Liver (tissue), 9 donors: Measurements from ENCODE around the gene ZNF148. TPM values are rescaled to one million over a fixed set of nuclear protein-coding genes. Genes with fewer than 3 reads are reported as not detected.

ENCODE experiments used
- DNase-seq: peaks from one replicate; pipeline ENCODE4 v3.0.0-alpha.2; 2017; ENCODE audit warnings: low spot score
- H3K27ac ChIP-seq, 2 donors: one replicate each; pipeline ENCODE4 v1.7.0; 2013; ENCODE audit warnings: inconsistent platforms in 2 of 2, low read length in 2 of 2, control low read depth in 1 of 2, low read depth in 1 of 2, mild to moderate bottlenecking in 1 of 2
- H3K27me3 ChIP-seq, 4 donors: one replicate each; pipeline versions ENCODE4 v1.6.1 to v1.7.0; 2013; ENCODE audit warnings: low read length in 3 of 4, inconsistent platforms in 1 of 4, mild to moderate bottlenecking in 1 of 4, moderate library complexity in 1 of 4; ENCODE audit not compliant: control insufficient read depth in 4 of 4, insufficient read depth in 4 of 4
- H3K36me3 ChIP-seq, 4 donors: one replicate each; pipeline versions ENCODE4 v1.6.1 to v1.7.0; 2013; ENCODE audit warnings: low read length in 3 of 4, mild to moderate bottlenecking in 3 of 4, low read depth in 1 of 4, moderate library complexity in 1 of 4; ENCODE audit not compliant: control insufficient read depth in 4 of 4, insufficient read depth in 3 of 4
- H3K4me1 ChIP-seq, 4 donors: one replicate each; pipeline versions ENCODE4 v1.6.1 to v1.7.0; 2013; ENCODE audit warnings: low read length in 3 of 4, mild to moderate bottlenecking in 3 of 4, moderate library complexity in 1 of 4; ENCODE audit not compliant: control insufficient read depth in 4 of 4, insufficient read depth in 4 of 4
- H3K4me3 ChIP-seq, 3 donors: one replicate each; pipeline versions ENCODE4 v1.6.1 to v1.7.0; 2013; ENCODE audit warnings: low read length in 3 of 3, control low read depth in 1 of 3, low read depth in 1 of 3, mild to moderate bottlenecking in 1 of 3
- H3K9ac ChIP-seq, 2 donors: one replicate each; pipeline ENCODE4 v1.7.0; 2013; ENCODE audit warnings: low read length in 2 of 2, mild to moderate bottlenecking in 2 of 2, moderate library complexity in 2 of 2, control low read depth in 1 of 2, low read depth in 1 of 2
- H3K9me3 ChIP-seq, 4 donors: one replicate each; pipeline versions ENCODE4 v1.6.1 to v1.7.0; 2013; ENCODE audit warnings: low read length in 3 of 4; ENCODE audit not compliant: control insufficient read depth in 4 of 4
- EGR1 ChIP-seq, 2 donors: IDR thresholded peaks; 2 replicates each; pipeline ENCODE4 v1.6.1; 2016 to 2018; ENCODE audit warnings: antibody characterized with exemption in 2 of 2, low read depth in 2 of 2
- FOXA2 ChIP-seq: IDR thresholded peaks from 2 replicates; pipeline ENCODE4 v1.6.1; 2016; ENCODE audit warnings: antibody characterized with exemption
- GABPA ChIP-seq, 2 donors: IDR thresholded peaks in 1 of 2; conservative IDR thresholded peaks in 1 of 2; 2 replicates each; pipeline ENCODE4 v1.6.1; 2016; ENCODE audit warnings: antibody characterized with exemption in 2 of 2, mild to moderate bottlenecking in 1 of 2, moderate library complexity in 1 of 2
- HNF4A ChIP-seq, 2 donors: conservative IDR thresholded peaks; 2 replicates each; pipeline ENCODE4 v1.6.1; 2016; ENCODE audit warnings: antibody characterized with exemption in 2 of 2, mild to moderate bottlenecking in 2 of 2
- HNF4G ChIP-seq: IDR thresholded peaks from 2 replicates; pipeline ENCODE4 v1.6.1; 2016; ENCODE audit warnings: antibody characterized with exemption
- RAD21 ChIP-seq, 2 donors: IDR thresholded peaks; 2 replicates each; pipeline ENCODE4 v1.6.1; 2016; ENCODE audit warnings: antibody characterized with exemption in 2 of 2, mild to moderate bottlenecking in 2 of 2
- RXRA ChIP-seq, 2 donors: IDR thresholded peaks; 2 replicates each; pipeline ENCODE4 v1.6.1; 2017 to 2018; ENCODE audit warnings: antibody characterized with exemption in 2 of 2, mild to moderate bottlenecking in 1 of 2
- TAF1 ChIP-seq: conservative IDR thresholded peaks from 2 replicates; pipeline ENCODE4 v1.6.1; 2016; ENCODE audit warnings: antibody characterized with exemption, mild to moderate bottlenecking
- YY1 ChIP-seq: IDR thresholded peaks from 2 replicates; pipeline ENCODE4 v1.6.1; 2016; ENCODE audit warnings: antibody characterized with exemption, mild to moderate bottlenecking
- WGBS: extraction: QIAGEN DNeasy Blood & Tissue Kit; methylation state at CpG from one replicate; pipeline ENCODE4 v1.1.7; 2013; 5-methylcytosine and 5-hydroxymethylcytosine counted together
- polyA plus RNA-seq, 2 donors: library from polyadenylated mRNA; stranded (reverse) in 1 of 2; unstranded in 1 of 2; fragments of 200-250 nt in 1 of 2; fragments of >200 nt in 1 of 2; fragmentation: Nextera tagmentation in 1 of 2; extraction: Ambion mirVana in 1 of 2; gene quantifications; one replicate each; pipeline versions ENCODE4 v1.2.1 to v1.2.3, GENCODE V29; 2013 to 2015
- total RNA-seq, 2 donors: library from RNA; depleted of rRNA; stranded (reverse); fragments of >200 nt; gene quantifications; one replicate each; pipeline ENCODE4 v1.2.3, GENCODE V29; 2014
- TF ChIP-seq, protein P1 (sequence below): fragments of 150-350 bp; IDR thresholded peaks from 2 replicates; pipeline ENCODE4 v1.5.1; 2017; ENCODE audit warnings: improper control_type of control experiment, low read depth, low read length; ENCODE audit not compliant: missing input control
- TF ChIP-seq, protein P2 (sequence below): IDR thresholded peaks from 2 replicates; pipeline ENCODE4 v1.6.1; 2016; ENCODE audit warnings: antibody characterized with exemption
- TF ChIP-seq, protein P3 (sequence below): IDR thresholded peaks from 2 replicates; pipeline ENCODE4 v1.6.1; 2016; ENCODE audit warnings: antibody characterized with exemption, mild to moderate bottlenecking
- donor health status: healthy.
- donor health status: healthy.
- donor health status: healthy.
- donor health status: healthy.
- donor health status: healthy.

The ZNF148 gene
- total and polyA plus RNA-seq, 4 donors = 4.0 to 20.3 (median 17.1) TPM

DNA sequence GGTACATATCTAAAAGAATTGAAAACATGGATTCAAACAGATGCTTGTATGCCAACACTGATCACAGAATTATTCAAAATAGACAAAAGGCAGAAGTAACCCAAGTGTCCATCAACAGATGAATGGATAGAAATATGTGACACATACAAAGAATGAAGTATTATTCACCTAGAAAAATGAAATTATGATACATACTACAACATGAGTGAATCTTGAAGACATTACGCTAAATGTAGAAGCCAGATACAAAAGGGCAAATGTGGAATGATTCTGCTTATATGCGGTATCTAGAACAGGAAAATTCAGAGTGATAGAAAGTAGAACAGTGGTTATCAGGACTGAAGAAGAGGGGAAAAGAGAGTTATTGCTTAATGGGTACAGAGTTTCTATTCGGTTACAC is 136.4 kb downstream of the ZNF148 start:
- Histone ChIP-seq H3K9me3 (peaks cover 0 to 1% (median 0%) of the 10 kb centered on the region in 4 donors), H3K4me1 (no peaks in the 10 kb centered on the region), H3K9ac (no peak overlapping the region), H3K4me3 (no peak overlapping the region), H3K27ac (no peak overlapping the region), H3K27me3 (no peaks in the 10 kb centered on the region), H3K36me3 (peaks cover 0 to 5% (median under 1%) of the 10 kb centered on the region in 4 donors)
- DNase-seq = no peak
- TF ChIP-seq, protein P1, sequence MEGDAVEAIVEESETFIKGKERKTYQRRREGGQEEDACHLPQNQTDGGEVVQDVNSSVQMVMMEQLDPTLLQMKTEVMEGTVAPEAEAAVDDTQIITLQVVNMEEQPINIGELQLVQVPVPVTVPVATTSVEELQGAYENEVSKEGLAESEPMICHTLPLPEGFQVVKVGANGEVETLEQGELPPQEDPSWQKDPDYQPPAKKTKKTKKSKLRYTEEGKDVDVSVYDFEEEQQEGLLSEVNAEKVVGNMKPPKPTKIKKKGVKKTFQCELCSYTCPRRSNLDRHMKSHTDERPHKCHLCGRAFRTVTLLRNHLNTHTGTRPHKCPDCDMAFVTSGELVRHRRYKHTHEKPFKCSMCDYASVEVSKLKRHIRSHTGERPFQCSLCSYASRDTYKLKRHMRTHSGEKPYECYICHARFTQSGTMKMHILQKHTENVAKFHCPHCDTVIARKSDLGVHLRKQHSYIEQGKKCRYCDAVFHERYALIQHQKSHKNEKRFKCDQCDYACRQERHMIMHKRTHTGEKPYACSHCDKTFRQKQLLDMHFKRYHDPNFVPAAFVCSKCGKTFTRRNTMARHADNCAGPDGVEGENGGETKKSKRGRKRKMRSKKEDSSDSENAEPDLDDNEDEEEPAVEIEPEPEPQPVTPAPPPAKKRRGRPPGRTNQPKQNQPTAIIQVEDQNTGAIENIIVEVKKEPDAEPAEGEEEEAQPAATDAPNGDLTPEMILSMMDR = no peak
- TF ChIP-seq RAD21 (IDR thresholded peaks at IDR 0.05) = no peak
- no peak for TF ChIP-seq RXRA (IDR thresholded peaks at IDR 0.05)
- no peak for TF ChIP-seq GABPA (IDR thresholded peaks at IDR 0.05 in 1 of 2, conservative IDR thresholded peaks at IDR 0.05 in 1 of 2)
- TF ChIP-seq HNF4G = no peak
- TF ChIP-seq EGR1 (IDR thresholded peaks at IDR 0.05; ENCODE audit: low read depth in 2 of 2) = no peak
- no peak for TF ChIP-seq FOXA2
- no peak for TF ChIP-seq TAF1
- no peak for TF ChIP-seq HNF4A (conservative IDR thresholded peaks at IDR 0.05)
- TF ChIP-seq, protein P2, sequence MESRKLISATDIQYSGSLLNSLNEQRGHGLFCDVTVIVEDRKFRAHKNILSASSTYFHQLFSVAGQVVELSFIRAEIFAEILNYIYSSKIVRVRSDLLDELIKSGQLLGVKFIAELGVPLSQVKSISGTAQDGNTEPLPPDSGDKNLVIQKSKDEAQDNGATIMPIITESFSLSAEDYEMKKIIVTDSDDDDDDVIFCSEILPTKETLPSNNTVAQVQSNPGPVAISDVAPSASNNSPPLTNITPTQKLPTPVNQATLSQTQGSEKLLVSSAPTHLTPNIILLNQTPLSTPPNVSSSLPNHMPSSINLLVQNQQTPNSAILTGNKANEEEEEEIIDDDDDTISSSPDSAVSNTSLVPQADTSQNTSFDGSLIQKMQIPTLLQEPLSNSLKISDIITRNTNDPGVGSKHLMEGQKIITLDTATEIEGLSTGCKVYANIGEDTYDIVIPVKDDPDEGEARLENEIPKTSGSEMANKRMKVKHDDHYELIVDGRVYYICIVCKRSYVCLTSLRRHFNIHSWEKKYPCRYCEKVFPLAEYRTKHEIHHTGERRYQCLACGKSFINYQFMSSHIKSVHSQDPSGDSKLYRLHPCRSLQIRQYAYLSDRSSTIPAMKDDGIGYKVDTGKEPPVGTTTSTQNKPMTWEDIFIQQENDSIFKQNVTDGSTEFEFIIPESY = no peak
- TF ChIP-seq, protein P3, sequence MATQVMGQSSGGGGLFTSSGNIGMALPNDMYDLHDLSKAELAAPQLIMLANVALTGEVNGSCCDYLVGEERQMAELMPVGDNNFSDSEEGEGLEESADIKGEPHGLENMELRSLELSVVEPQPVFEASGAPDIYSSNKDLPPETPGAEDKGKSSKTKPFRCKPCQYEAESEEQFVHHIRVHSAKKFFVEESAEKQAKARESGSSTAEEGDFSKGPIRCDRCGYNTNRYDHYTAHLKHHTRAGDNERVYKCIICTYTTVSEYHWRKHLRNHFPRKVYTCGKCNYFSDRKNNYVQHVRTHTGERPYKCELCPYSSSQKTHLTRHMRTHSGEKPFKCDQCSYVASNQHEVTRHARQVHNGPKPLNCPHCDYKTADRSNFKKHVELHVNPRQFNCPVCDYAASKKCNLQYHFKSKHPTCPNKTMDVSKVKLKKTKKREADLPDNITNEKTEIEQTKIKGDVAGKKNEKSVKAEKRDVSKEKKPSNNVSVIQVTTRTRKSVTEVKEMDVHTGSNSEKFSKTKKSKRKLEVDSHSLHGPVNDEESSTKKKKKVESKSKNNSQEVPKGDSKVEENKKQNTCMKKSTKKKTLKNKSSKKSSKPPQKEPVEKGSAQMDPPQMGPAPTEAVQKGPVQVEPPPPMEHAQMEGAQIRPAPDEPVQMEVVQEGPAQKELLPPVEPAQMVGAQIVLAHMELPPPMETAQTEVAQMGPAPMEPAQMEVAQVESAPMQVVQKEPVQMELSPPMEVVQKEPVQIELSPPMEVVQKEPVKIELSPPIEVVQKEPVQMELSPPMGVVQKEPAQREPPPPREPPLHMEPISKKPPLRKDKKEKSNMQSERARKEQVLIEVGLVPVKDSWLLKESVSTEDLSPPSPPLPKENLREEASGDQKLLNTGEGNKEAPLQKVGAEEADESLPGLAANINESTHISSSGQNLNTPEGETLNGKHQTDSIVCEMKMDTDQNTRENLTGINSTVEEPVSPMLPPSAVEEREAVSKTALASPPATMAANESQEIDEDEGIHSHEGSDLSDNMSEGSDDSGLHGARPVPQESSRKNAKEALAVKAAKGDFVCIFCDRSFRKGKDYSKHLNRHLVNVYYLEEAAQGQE = no peak
- WGBS = 91% methylated on average over 3 of the region's 3 CpGs

DNA sequence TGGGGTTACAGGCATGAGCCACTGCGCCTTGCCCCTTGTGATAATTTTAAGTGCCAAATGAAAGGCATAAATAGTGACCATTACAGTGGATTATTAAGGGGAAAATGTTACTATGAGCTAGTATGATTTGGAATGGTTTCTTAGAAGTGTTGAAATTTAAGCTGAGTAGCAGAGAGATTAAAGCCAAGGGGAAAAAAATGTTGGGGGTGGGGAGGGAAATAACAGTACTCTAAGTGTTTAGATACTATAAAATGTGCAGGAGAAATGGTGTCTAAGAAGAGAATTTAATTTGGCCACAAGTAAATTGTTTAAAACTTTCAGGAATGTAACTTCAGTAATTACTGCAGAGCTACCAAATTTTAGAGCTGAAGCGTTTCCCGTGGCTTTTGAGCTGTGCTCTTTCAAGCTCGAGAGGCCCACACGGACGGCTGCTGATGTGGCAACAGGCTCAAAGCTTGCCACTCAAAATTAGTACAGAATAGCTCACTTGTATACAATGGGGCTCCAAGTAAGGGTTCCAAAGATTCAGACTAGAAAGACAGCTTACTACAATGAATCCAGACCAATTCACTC is 138.7 kb downstream of the ZNF148 start:
- Histone ChIP-seq H3K27me3 (no peaks in the 10 kb centered on the region), H3K36me3 (peaks cover 2 to 19% (median 16%) of the 10 kb centered on the region in 4 donors), H3K4me1 (no peaks in the 10 kb centered on the region), H3K27ac (no peak overlapping the region), H3K4me3 (no peak overlapping the region), H3K9ac (no peak overlapping the region), H3K9me3 (peaks cover 0 to 1% (median 0%) of the 10 kb centered on the region in 4 donors)
- no peak for DNase-seq
- 97% methylated on average over 6 of the region's 6 CpGs for WGBS
- no peak for TF ChIP-seq YY1
